DMS114 treated with DMSO at 0.1 percent for 48 hours (cell line): ENCODE measurements around the gene VARS1.

Experiments used
- DNase-seq: peaks from one replicate; lab custom pipeline; 2025; ENCODE audit not compliant: unreplicated experiment; lab: John Stamatoyannopoulos, UW

Gene VARS1

GRCh38 chr6:31749301-31750036 is 46.1 kb downstream of the VARS1 start:
- DNase-seq, result no peak
